HG03521 (cell line): Measurements from ENCODE around the gene THSD7A.

Source experiments
- ATAC-seq: cut with Tn5 transposase; IDR thresholded peaks from one replicate; pipeline ENCODE4 v1.9.1; 2021; ENCODE audit warnings: mild to moderate bottlenecking, moderate library complexity; ENCODE audit not compliant: unreplicated experiment

THSD7A gene

GRCh38 chr7:11754123-11754522 lies 77.9 kb downstream of the THSD7A start:
- ATAC-seq: no peak

GRCh38 chr7:11753433-11753832 lies 78.6 kb downstream of the THSD7A start:
- ATAC-seq: no peak

- no peak for ATAC-seq
Measured at GRCh38 chr7:11751807-11752389, 80.1 kb downstream of the THSD7A start.

- no peak for ATAC-seq
Measured at GRCh38 chr7:11751315-11751714, 80.7 kb downstream of the THSD7A start.

- no peak for ATAC-seq
Measured at GRCh38 chr7:11750191-11750590, 81.8 kb downstream of the THSD7A start.

DNA sequence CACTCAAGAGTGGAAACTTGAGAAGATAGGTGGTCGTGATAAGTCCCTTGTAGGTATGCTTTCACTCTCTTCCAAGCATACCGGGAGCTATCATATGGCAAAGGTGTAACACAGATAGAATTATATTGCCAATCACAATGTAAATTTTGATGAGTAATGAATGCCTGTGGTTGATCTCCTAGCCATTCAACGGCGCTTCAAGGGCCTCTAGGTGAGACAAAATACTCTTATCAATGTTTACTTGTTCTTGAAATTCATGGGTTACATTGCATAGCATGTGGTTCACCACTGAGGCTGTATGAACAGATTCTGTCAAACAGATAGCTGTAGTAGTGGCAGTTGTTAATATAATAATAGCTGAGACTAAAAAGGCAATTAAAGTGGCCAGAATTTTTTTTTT lies 82.4 kb downstream of the THSD7A start:
- ATAC-seq: no peak

- no peak for ATAC-seq
Measured at GRCh38 chr7:11748884-11749283, 83.1 kb downstream of the THSD7A start.

GRCh38 chr7:11747715-11748485 lies 84.1 kb downstream of the THSD7A start:
- ATAC-seq: no peak

GRCh38 chr7:11746591-11746990 lies 85.4 kb downstream of the THSD7A start:
- ATAC-seq: no peak

DNA sequence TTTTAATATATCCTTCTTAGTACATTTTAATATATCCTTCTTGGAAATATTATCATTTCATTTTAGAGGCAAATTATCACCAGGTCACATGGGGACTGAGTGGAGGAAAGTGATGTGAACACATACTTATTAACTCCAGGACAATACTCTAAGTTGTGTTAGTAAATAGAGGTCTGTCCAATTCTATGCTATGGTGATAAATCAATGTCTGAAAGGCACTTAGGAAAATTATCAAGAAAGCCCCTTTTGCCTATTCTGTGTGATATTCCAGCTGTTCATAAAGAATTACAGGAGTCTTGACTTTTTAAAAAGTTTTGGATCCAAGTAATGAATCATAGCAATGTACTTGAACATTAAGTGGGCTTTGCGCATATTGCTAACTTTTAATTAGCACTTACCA lies 88.5 kb downstream of the THSD7A start:
- no peak for ATAC-seq

- ATAC-seq: no peak
Measured at GRCh38 chr7:11743016-11743415, 89.0 kb downstream of the THSD7A start.

DNA sequence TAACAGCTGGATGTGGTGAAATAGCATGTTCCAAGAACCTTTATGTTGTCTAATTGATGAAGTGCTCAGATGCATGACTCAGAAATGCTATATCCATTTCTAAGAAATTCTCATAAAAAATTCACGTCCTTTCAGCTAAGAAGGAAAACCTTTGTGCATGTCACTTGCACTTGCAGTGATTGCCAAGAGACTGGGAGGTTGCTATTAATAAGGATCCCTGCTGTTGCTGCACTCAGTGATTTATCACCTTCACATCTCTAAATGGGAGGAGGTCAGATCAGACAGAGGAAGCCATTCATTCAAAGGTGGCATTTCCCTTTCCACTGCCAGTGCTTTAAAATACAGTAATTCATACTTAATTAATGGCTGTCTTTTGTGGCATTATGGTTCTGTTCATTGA lies 89.5 kb downstream of the THSD7A start:
- ATAC-seq: no peak

GRCh38 chr7:11737723-11738122 lies 94.3 kb downstream of the THSD7A start:
- no peak for ATAC-seq

GRCh38 chr7:11732207-11732606 lies 99.8 kb downstream of the THSD7A start:
- ATAC-seq: no peak

- ATAC-seq: no peak
Measured at GRCh38 chr7:11730725-11731124, 101.3 kb downstream of the THSD7A start.

DNA sequence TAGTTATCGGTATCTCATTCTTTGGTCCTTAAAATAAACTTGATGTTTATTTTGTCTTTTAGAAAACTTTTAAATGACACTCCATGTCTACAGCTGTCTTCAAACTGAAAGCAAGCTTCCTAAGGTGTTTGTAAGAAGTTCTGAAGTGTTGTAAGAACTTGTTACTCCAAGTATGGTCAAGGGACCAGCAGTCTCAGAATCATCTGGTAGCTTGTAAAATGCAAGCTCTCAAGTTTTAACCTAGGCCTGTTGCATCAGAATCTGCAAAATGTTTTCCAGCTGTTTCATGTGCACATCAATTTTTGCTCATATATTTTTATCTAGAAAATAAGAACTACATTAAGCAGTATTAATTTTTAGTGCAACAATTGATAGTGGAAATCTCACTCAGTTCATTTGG lies 104.1 kb downstream of the THSD7A start:
- ATAC-seq: no peak

DNA sequence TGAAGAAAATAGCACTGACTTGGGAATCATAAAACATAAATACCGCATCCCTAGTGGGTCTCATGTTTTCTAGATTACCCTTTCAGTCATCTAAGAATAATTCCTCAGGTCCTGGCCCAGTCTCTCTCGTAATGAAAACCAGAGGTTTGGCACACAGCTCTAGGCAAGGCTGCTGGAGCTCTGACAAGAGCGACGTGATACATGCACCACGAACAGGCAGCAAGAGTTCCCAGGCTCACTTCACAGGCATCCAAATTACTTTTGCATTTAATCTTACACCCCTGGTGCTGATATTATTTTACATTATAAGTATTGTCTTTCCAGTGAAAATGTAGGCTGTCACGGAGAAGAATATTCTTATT lies 105.2 kb downstream of the THSD7A start:
- no peak for ATAC-seq

GRCh38 chr7:11726001-11726793 lies 105.8 kb downstream of the THSD7A start:
- ATAC-seq: no peak

- no peak for ATAC-seq
Measured at GRCh38 chr7:11716185-11716584, 115.8 kb downstream of the THSD7A start.

DNA sequence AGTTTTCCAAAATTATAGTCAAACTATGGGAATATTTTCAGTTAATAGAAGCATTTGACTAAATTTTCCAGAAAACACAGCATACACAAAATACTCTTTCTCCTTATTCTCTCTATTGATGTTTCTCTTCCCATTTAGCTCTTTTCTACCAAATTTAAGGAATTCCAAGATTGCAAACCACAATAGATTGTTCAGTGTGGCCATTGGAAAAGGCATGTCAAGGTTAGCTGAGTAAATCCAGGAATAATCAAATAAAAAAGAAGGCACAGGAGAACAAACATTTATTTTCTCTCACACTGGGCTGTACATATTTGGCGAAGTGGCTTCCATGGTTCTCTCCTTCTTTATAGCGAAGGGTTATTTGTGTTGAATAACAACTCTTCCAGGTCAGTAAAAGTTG lies 117.3 kb downstream of the THSD7A start:
- no peak for ATAC-seq

GRCh38 chr7:11714205-11714604 lies 117.8 kb downstream of the THSD7A start:
- ATAC-seq: no peak

- no peak for ATAC-seq
Measured at GRCh38 chr7:11713352-11713751, 118.6 kb downstream of the THSD7A start.
